Measurements from ENCODE around the gene MRPL36.

MRPL36 gene

DNA sequence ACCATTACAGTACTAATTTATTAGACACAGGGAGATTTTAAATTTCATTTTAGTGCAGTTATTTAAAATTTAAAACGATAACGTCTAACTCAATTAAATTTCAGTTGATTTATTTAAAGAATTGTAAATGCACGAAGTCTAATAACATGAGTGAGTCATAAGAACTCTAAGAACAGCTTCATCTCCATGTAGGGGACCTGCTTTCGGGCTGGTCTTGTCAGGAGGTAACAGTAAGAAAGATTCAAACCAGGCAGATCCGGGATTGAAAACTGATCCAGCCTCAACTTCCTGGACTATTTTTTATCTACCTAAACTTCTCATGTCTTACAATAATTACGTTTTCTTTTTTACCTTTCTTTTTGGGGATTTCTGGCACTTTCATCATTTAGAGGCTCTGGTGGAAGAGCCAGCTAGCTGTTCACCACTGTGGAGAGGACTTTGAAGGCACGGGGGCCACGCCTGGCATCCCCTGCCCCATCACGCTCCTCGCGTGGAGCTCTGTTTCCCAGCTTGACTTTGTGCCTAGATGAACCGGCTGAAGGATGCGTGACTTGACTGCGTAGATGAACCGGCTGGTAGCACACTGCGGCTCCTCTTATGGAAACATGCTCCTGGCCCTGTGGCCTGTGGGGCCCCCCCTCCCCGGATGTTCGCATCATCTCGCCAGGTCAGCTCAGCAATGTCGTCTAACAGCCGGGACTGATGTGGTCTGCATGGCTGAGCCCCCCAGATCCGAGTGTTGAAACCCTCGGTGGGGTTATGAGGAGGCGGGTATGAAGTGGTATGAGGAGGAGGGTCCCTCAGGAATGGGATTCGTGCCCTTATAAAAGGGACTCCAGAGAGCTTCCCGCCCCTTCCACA is 27.6 kb upstream of the MRPL36 start:
- DNase-seq, result no peak
- Histone ChIP-seq H3K4me3 (ENCODE audit: low read length) (no peak overlapping the region), H3F3A (ENCODE audit: insufficient read depth, low read length) (no peaks in the 10 kb centered on the region), H3K9me3 (replicated peaks; ENCODE audit: insufficient read depth, low read length) (no peaks in the 10 kb centered on the region), H3K79me2 (ENCODE audit: low read length) (no peaks in the 10 kb centered on the region), H2AFZ (ENCODE audit: low read length) (no peak overlapping the region), H3K27me3 (replicated peaks; ENCODE audit: insufficient read depth, low read length) (no peaks in the 10 kb centered on the region), H3K9me2 (replicated peaks; ENCODE audit: insufficient read depth, low read length) (no peaks in the 10 kb centered on the region), H3K9ac (ENCODE audit: low read length) (no peak overlapping the region), H3K4me2 (ENCODE audit: low read depth, low read length) (no peak overlapping the region), H4K20me1 (ENCODE audit: insufficient read depth, low read length) (no peaks in the 10 kb centered on the region), H3K27ac (ENCODE audit: low read length) (no peak overlapping the region), H3K4me1 (ENCODE audit: low read length) (no peaks in the 10 kb centered on the region), H3K36me3 (replicated peaks; ENCODE audit: insufficient read depth, low read length) (no peaks in the 10 kb centered on the region)
- TF ChIP-seq EZH2 (optimal IDR thresholded peaks at IDR 0.05; ENCODE audit: low read depth, low read length), result no peak
- TF ChIP-seq EZH2phosphoT487 (IDR thresholded peaks at IDR 0.05; ENCODE audit: low read length), result no peak
- TF ChIP-seq, protein P1, sequence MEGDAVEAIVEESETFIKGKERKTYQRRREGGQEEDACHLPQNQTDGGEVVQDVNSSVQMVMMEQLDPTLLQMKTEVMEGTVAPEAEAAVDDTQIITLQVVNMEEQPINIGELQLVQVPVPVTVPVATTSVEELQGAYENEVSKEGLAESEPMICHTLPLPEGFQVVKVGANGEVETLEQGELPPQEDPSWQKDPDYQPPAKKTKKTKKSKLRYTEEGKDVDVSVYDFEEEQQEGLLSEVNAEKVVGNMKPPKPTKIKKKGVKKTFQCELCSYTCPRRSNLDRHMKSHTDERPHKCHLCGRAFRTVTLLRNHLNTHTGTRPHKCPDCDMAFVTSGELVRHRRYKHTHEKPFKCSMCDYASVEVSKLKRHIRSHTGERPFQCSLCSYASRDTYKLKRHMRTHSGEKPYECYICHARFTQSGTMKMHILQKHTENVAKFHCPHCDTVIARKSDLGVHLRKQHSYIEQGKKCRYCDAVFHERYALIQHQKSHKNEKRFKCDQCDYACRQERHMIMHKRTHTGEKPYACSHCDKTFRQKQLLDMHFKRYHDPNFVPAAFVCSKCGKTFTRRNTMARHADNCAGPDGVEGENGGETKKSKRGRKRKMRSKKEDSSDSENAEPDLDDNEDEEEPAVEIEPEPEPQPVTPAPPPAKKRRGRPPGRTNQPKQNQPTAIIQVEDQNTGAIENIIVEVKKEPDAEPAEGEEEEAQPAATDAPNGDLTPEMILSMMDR (IDR thresholded peaks at IDR 0.05; ENCODE audit: low read length), result no peak

DNA sequence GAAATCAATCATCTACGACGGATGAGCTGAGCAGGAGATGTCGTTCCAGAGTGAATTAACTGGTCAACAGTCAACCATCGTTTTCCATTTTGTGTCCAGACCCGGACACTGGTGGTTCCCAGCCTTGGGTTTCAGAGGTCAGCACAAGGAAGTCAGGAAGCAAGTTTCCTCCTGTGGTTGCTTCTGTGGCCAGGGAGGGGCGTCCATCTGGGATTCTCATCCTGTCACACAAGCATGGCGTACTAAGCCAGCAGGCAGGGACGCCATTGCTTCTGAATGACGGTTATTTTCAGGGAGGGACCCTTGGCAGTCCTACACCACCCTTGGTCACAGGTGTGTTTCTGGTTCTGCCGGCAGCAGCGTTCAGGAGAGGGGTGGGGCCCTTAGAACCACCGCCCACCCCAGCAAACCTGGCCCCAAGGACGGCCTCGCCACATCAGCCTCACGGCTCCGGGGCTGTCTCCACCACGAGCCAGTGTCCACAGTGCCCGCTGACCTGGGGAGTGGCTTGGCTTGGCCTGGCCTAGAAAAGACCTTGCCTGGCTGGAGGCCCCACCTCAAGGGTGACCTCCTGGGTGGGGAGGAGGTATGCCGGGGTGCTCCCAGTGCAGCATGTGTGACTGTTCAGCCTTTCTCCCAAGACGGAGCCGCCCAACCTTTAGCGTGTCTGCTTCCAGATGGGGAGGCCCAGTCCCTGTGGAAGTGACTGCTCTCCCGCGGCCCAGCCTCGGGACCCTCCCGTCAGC is 26.8 kb upstream of the MRPL36 start:
- Histone ChIP-seq H2AFZ (ENCODE audit: low read length) (no peak overlapping the region), H3K9ac (ENCODE audit: low read length) (no peak overlapping the region), H3K27ac (ENCODE audit: low read length) (no peak overlapping the region), H3F3A (ENCODE audit: insufficient read depth, low read length) (no peaks in the 10 kb centered on the region), H3K79me2 (ENCODE audit: low read length) (no peaks in the 10 kb centered on the region), H4K20me1 (ENCODE audit: insufficient read depth, low read length) (no peaks in the 10 kb centered on the region), H3K4me3 (ENCODE audit: low read length) (no peak overlapping the region), H3K4me2 (ENCODE audit: low read depth, low read length) (no peak overlapping the region), H3K36me3 (replicated peaks; ENCODE audit: insufficient read depth, low read length) (no peaks in the 10 kb centered on the region), H3K9me2 (replicated peaks; ENCODE audit: insufficient read depth, low read length) (no peaks in the 10 kb centered on the region), H3K27me3 (replicated peaks; ENCODE audit: insufficient read depth, low read length) (no peaks in the 10 kb centered on the region), H3K9me3 (replicated peaks; ENCODE audit: insufficient read depth, low read length) (no peaks in the 10 kb centered on the region), H3K4me1 (ENCODE audit: low read length) (no peaks in the 10 kb centered on the region)
- no peak for TF ChIP-seq EZH2 (optimal IDR thresholded peaks at IDR 0.05; ENCODE audit: low read depth, low read length)
- TF ChIP-seq, protein P1 (IDR thresholded peaks at IDR 0.05; ENCODE audit: low read length), result no peak
- TF ChIP-seq EZH2phosphoT487 (IDR thresholded peaks at IDR 0.05; ENCODE audit: low read length), result no peak
- DNase-seq, result no peak

- TF ChIP-seq, protein P1 (IDR thresholded peaks at IDR 0.05; ENCODE audit: low read length), result no peak
- no peak for TF ChIP-seq EZH2 (optimal IDR thresholded peaks at IDR 0.05; ENCODE audit: low read depth, low read length)
- no peak for TF ChIP-seq EZH2phosphoT487 (IDR thresholded peaks at IDR 0.05; ENCODE audit: low read length)
- Histone ChIP-seq H3F3A (ENCODE audit: insufficient read depth, low read length) (no peaks in the 10 kb centered on the region), H3K4me3 (ENCODE audit: low read length) (no peak overlapping the region), H3K9me2 (replicated peaks; ENCODE audit: insufficient read depth, low read length) (no peaks in the 10 kb centered on the region), H4K20me1 (ENCODE audit: insufficient read depth, low read length) (no peaks in the 10 kb centered on the region), H3K4me2 (ENCODE audit: low read depth, low read length) (no peak overlapping the region), H3K36me3 (replicated peaks; ENCODE audit: insufficient read depth, low read length) (no peaks in the 10 kb centered on the region), H3K27me3 (replicated peaks; ENCODE audit: insufficient read depth, low read length) (no peaks in the 10 kb centered on the region), H3K27ac (ENCODE audit: low read length) (no peak overlapping the region), H3K79me2 (ENCODE audit: low read length) (no peaks in the 10 kb centered on the region), H2AFZ (ENCODE audit: low read length) (no peak overlapping the region), H3K4me1 (ENCODE audit: low read length) (no peaks in the 10 kb centered on the region), H3K9ac (ENCODE audit: low read length) (no peak overlapping the region), H3K9me3 (replicated peaks; ENCODE audit: insufficient read depth, low read length) (no peaks in the 10 kb centered on the region)
- no peak for DNase-seq
Measured at GRCh38 chr5:1824903-1825841, 25.5 kb upstream of the MRPL36 start.
